K562 (cell line): ENCODE results near the gene SDR42E2. TPM values are rescaled to one million over a fixed set of nuclear protein-coding genes. Genes with fewer than 3 reads are reported as not detected.
A peak's percentile ranks its signal among the peaks of the same experiment; 100 is the strongest.

Experiments used
- ARNT ChIP-seq, 2 experiments: fragments of 450-650 bp; IDR thresholded peaks; 2 replicates each; pipeline ENCODE4 v1.6.1; 2016; ENCODE audit warnings: mild to moderate bottlenecking in 1 of 2
- ASH1L ChIP-seq: fragments of 450-650 bp; IDR thresholded peaks from 2 replicates; pipeline ENCODE4 v1.6.1; 2018; ENCODE audit warnings: borderline replicate concordance, mild to moderate bottlenecking, low read depth; ENCODE audit not compliant: partially characterized antibody
- ELF1 ChIP-seq: fragments of 200-800 bp; sonication (Bioruptor generic); IDR thresholded peaks from 2 replicates; pipeline ENCODE4 v1.6.1; 2016; ENCODE audit warnings: missing genetic modification characterization, missing compliant biosample characterization
- ESRRA ChIP-seq: fragments of 450-650 bp; IDR thresholded peaks from 2 replicates; pipeline ENCODE4 v1.6.1; 2014; ENCODE audit warnings: low read depth, mild to moderate bottlenecking, moderate library complexity, borderline replicate concordance
- FOXJ3 ChIP-seq: sonication (generic); formaldehyde crosslinking; IDR thresholded peaks from 2 replicates; pipeline ENCODE4 v1.4.0; 2020; ENCODE audit warnings: mild to moderate bottlenecking, missing genetic modification reagents
- JUNB ChIP-seq: fragments of 450-650 bp; formaldehyde crosslinking; conservative IDR thresholded peaks from 2 replicates; pipeline ENCODE4 v1.4.0; 2020; ENCODE audit warnings: mild to moderate bottlenecking
- KDM5B ChIP-seq: fragments of 200-600 bp; sonication (generic); IDR thresholded peaks from 2 replicates; pipeline ENCODE4 v1.6.1; 2012; ENCODE audit warnings: low read depth, mild to moderate bottlenecking, moderate library complexity, low read length, control low read depth, inconsistent platforms; ENCODE audit not compliant: insufficient replicate concordance
- KLF10 ChIP-seq: fragments of 250-450 bp; sonication (Bioruptor Pico); IDR thresholded peaks from 2 replicates; pipeline ENCODE4 v1.6.1; 2021; ENCODE audit warnings: matching md5 sums
- LEF1 ChIP-seq: fragments of 450-650 bp; IDR thresholded peaks from 2 replicates; pipeline ENCODE4 v1.6.1; 2016; ENCODE audit warnings: mild to moderate bottlenecking
- MAFK ChIP-seq: IDR thresholded peaks from 2 replicates; pipeline ENCODE4 v1.6.1; 2011; ENCODE audit warnings: low read length, improper control_type of control experiment
- NFATC3 ChIP-seq: fragments of 450-650 bp; IDR thresholded peaks from 2 replicates; pipeline ENCODE4 v1.6.1; 2017; ENCODE audit warnings: mild to moderate bottlenecking
- PHF21A ChIP-seq: fragments of 450-650 bp; IDR thresholded peaks from 2 replicates; pipeline ENCODE4 v1.6.1; 2017; ENCODE audit warnings: low read depth, borderline replicate concordance
- PML ChIP-seq: IDR thresholded peaks from 2 replicates; pipeline ENCODE4 v1.6.1; 2012; ENCODE audit warnings: low read length, inconsistent platforms
- POLR2A ChIP-seq: fragments of 450-650 bp; conservative IDR thresholded peaks from 2 replicates; pipeline ENCODE4 v1.6.1; 2016
- POLR2H ChIP-seq: IDR thresholded peaks from 2 replicates; pipeline ENCODE4 v1.6.1; 2016; ENCODE audit warnings: missing genetic modification characterization, low read depth, mild to moderate bottlenecking, control low read depth, missing compliant biosample characterization, moderate library complexity
- SUPT5H ChIP-seq: fragments of 450-650 bp; IDR thresholded peaks from 2 replicates; pipeline ENCODE4 v1.6.1; 2016
- TAF7 ChIP-seq: fragments of 450-650 bp; IDR thresholded peaks from 2 replicates; pipeline ENCODE4 v1.6.1; 2016; ENCODE audit warnings: missing genetic modification characterization, missing compliant biosample characterization
- ZZZ3 ChIP-seq: fragments of 450-650 bp; IDR thresholded peaks from 2 replicates; pipeline ENCODE4 v1.6.1; 2016; ENCODE audit warnings: antibody characterized with exemption, mild to moderate bottlenecking, moderate library complexity
- polyA plus RNA-seq, 8 experiments: library from polyadenylated mRNA; depleted of rRNA in 4 of 8; stranded (reverse) in 5 of 8; unstranded in 3 of 8; fragments of >200 nt; fragmentation: Nextera tagmentation in 2 of 8; fragmentation: Illumina TruSeq in 1 of 8; extraction: Ambion mirVana in 2 of 8; extraction: Trizol in 1 of 8; gene quantifications; 2 replicates each; pipeline versions ENCODE4 v1.2.1 to v1.2.3, GENCODE V29; 2011 to 2014; ENCODE audit warnings: inconsistent platforms in 1 of 8, missing spikeins in 1 of 8
- total RNA-seq, 7 experiments: library from RNA; depleted of rRNA in 6 of 7; stranded (reverse); fragments of >200 nt in 6 of 7; fragmentation: Illumina TruSeq in 2 of 7; extraction: Trizol in 2 of 7; gene quantifications; 2 replicates each; pipeline versions ENCODE4 v1.2.1 to v1.2.3, GENCODE V29; 2011 to 2021; ENCODE audit warnings: low replicate concordance in 1 of 7
- TF ChIP-seq, protein P1 (sequence below): sonication (generic); formaldehyde crosslinking; IDR thresholded peaks from 2 replicates; pipeline ENCODE4 v1.8.1; 2022; ENCODE audit warnings: missing genetic modification reagents
- TF ChIP-seq, protein P2 (sequence below): fragments of 450-650 bp; conservative IDR thresholded peaks from 2 replicates; pipeline ENCODE4 v1.6.1; 2016; ENCODE audit warnings: missing genetic modification characterization, low read depth, mild to moderate bottlenecking, missing compliant biosample characterization, moderate library complexity
- TF ChIP-seq, protein P3 (sequence below), 2 experiments: fragments of 450-650 bp; IDR thresholded peaks; 2 replicates each; pipeline ENCODE4 v1.6.1; 2016
- TF ChIP-seq, protein P4 (sequence below): fragments of 450-650 bp; formaldehyde crosslinking; IDR thresholded peaks from 2 replicates; pipeline ENCODE4 v1.4.0; 2020; ENCODE audit warnings: mild to moderate bottlenecking, moderate library complexity
- TF ChIP-seq, protein P5 (sequence below): fragments of 450-650 bp; IDR thresholded peaks from 2 replicates; pipeline ENCODE4 v1.6.1; 2016; ENCODE audit warnings: mild to moderate bottlenecking

SDR42E2 gene
- total and polyA plus RNA-seq, 9 of the 15 experiments (the other 6 are each of a cell fraction or from before 2014, with no cell fraction given): 0.03 to 0.07 (median 0.04) TPM; not detected in 4

DNA sequence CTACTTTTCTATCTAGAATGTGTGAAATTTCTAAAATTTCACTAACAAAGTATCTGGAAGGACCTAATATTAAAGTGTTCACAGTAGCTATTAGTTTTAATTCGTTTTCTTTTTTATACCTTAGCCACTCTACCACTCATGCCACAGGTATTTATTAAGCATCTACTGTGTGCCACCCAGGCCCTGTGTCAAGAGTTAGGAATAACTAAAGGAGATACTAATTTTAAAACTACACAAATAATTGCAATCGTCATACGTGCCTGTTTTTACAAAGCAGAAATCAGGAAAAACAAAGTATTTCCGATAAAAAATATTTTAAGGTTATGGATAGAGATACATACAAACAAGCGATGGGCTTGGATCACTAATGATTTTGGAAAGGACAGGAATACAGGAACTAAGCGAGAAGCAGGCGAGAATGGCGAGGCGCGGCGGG is 43.3 kb downstream of the SDR42E2 start (continued):
- TF ChIP-seq KDM5B (peak; percentile 86), ARNT (IDR thresholded peaks at IDR 0.05) (peak; percentile 57 to 74; a peak in 2 of 4 replicates), ZZZ3 (peak; percentile 71; the same call in 1 of the 2 replicates), PHF21A (0 out of 2 replicates have a peak, but pooled peaks have one; percentile 3), KLF10 (no peak), TAF7 (peak; percentile 87), POLR2H (tag) (peak; percentile 95), MAFK (peak; percentile 40; the same call in 1 of the 2 replicates), LEF1 (peak; percentile 21; the same call in 1 of the 2 replicates), JUNB (CRISPR knock-in tag) (no peak), ESRRA (no peak), FOXJ3 (CRISPR knock-in tag) (no peak), ELF1 (tag) (peak; percentile 87), PML (0 out of 2 replicates have a peak, but pooled peaks have one; percentile 15), NFATC3 (peak; percentile 70; the same call in 1 of the 2 replicates), SUPT5H (peak; percentile 85), POLR2A (peak; percentile 88), ASH1L (peak; percentile 40)
- TF ChIP-seq, protein P1, sequence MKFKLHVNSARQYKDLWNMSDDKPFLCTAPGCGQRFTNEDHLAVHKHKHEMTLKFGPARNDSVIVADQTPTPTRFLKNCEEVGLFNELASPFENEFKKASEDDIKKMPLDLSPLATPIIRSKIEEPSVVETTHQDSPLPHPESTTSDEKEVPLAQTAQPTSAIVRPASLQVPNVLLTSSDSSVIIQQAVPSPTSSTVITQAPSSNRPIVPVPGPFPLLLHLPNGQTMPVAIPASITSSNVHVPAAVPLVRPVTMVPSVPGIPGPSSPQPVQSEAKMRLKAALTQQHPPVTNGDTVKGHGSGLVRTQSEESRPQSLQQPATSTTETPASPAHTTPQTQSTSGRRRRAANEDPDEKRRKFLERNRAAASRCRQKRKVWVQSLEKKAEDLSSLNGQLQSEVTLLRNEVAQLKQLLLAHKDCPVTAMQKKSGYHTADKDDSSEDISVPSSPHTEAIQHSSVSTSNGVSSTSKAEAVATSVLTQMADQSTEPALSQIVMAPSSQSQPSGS: no peak
- TF ChIP-seq, protein P2, sequence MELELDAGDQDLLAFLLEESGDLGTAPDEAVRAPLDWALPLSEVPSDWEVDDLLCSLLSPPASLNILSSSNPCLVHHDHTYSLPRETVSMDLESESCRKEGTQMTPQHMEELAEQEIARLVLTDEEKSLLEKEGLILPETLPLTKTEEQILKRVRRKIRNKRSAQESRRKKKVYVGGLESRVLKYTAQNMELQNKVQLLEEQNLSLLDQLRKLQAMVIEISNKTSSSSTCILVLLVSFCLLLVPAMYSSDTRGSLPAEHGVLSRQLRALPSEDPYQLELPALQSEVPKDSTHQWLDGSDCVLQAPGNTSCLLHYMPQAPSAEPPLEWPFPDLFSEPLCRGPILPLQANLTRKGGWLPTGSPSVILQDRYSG: no peak
- TF ChIP-seq, protein P3, sequence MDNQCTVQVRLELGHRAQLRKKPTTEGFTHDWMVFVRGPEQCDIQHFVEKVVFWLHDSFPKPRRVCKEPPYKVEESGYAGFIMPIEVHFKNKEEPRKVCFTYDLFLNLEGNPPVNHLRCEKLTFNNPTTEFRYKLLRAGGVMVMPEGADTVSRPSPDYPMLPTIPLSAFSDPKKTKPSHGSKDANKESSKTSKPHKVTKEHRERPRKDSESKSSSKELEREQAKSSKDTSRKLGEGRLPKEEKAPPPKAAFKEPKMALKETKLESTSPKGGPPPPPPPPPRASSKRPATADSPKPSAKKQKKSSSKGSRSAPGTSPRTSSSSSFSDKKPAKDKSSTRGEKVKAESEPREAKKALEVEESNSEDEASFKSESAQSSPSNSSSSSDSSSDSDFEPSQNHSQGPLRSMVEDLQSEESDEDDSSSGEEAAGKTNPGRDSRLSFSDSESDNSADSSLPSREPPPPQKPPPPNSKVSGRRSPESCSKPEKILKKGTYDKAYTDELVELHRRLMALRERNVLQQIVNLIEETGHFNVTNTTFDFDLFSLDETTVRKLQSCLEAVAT (IDR thresholded peaks at IDR 0.05): 0 out of 4 replicates have a peak, but pooled peaks of 1 of the 2 experiments have one; percentile 15
- TF ChIP-seq, protein P4, sequence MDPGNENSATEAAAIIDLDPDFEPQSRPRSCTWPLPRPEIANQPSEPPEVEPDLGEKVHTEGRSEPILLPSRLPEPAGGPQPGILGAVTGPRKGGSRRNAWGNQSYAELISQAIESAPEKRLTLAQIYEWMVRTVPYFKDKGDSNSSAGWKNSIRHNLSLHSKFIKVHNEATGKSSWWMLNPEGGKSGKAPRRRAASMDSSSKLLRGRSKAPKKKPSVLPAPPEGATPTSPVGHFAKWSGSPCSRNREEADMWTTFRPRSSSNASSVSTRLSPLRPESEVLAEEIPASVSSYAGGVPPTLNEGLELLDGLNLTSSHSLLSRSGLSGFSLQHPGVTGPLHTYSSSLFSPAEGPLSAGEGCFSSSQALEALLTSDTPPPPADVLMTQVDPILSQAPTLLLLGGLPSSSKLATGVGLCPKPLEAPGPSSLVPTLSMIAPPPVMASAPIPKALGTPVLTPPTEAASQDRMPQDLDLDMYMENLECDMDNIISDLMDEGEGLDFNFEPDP (CRISPR knock-in tag): no peak
- TF ChIP-seq, protein P5, sequence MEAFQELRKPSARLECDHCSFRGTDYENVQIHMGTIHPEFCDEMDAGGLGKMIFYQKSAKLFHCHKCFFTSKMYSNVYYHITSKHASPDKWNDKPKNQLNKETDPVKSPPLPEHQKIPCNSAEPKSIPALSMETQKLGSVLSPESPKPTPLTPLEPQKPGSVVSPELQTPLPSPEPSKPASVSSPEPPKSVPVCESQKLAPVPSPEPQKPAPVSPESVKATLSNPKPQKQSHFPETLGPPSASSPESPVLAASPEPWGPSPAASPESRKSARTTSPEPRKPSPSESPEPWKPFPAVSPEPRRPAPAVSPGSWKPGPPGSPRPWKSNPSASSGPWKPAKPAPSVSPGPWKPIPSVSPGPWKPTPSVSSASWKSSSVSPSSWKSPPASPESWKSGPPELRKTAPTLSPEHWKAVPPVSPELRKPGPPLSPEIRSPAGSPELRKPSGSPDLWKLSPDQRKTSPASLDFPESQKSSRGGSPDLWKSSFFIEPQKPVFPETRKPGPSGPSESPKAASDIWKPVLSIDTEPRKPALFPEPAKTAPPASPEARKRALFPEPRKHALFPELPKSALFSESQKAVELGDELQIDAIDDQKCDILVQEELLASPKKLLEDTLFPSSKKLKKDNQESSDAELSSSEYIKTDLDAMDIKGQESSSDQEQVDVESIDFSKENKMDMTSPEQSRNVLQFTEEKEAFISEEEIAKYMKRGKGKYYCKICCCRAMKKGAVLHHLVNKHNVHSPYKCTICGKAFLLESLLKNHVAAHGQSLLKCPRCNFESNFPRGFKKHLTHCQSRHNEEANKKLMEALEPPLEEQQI: 0 out of 2 replicates have a peak, but pooled peaks have one; percentile 30
